LNCAP (cell line): Measurements from ENCODE around the gene ME1.

Experiments used
- CTCF ChIP-seq: fragments of 450-650 bp; IDR thresholded peaks from 2 replicates; pipeline ENCODE4 v1.5.1; 2017; ENCODE audit warnings: mild to moderate bottlenecking

Gene ME1

GRCh38 chr6:83169106-83169505 is 261.7 kb downstream of the ME1 start:
- TF ChIP-seq CTCF: no peak

- TF ChIP-seq CTCF: no peak
Measured at GRCh38 chr6:83168556-83168955, 262.3 kb downstream of the ME1 start.

- TF ChIP-seq CTCF: no peak
Measured at GRCh38 chr6:83167726-83168278, 263.0 kb downstream of the ME1 start.
